RWPE1 (cell line): ENCODE data around the gene CPLANE1.
A peak's percentile ranks its signal among the peaks of the same experiment; 100 is the strongest.
"Not testable (repeated sequence)": the region's sequence is repeated elsewhere in the genome, so short reads cannot be mapped to it uniquely, and the experiment has no call there.

Experiments used
- CTCF ChIA-PET: fragments of 350-600 bp; sonication (Branson Sonifier 250); formaldehyde crosslinking; extraction: SDS; loops from one replicate; lab custom pipeline; 2021; lab: Yijun Ruan, JAX
- POLR2A ChIA-PET: fragments of 400-600 bp; formaldehyde crosslinking; extraction: SDS; loops from one replicate; lab custom pipeline; 2020; ENCODE audit warnings: antibody characterized with exemption; ENCODE audit not compliant: low non-redundant PET; lab: Yijun Ruan, JAX
- DNase-seq: peaks from one replicate; pipeline ENCODE4 v3.0.0; 2012; ENCODE audit warnings: low spot score
- H3K27ac ChIP-seq: fragments of 450-650 bp; 2 replicates; pipeline ENCODE4 v1.5.1; 2017
- TF ChIP-seq, protein P1 (sequence below): fragments of 450-650 bp; conservative IDR thresholded peaks from 2 replicates; pipeline ENCODE4 v1.5.1; 2017; ENCODE audit warnings: low read depth, mild to moderate bottlenecking

Gene CPLANE1

DNA sequence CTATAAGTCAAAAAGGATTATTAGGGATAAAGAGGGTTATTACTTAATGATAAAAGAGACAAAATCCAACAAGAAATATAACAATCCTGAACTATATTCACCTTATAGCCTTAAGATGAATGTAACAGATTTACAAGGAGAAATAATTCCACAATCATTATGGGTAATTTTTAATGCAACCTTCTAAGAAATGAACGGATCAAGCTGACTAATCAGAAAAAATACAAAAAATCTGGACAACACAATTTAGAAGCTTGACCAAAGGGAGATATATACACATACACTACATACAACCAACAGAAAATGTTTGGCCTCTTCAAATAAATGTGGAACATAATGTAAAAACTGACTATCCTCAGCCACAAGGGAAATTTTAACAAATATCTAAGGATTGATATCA, 102.3 kb downstream of the CPLANE1 start:
- TF ChIP-seq, protein P1, sequence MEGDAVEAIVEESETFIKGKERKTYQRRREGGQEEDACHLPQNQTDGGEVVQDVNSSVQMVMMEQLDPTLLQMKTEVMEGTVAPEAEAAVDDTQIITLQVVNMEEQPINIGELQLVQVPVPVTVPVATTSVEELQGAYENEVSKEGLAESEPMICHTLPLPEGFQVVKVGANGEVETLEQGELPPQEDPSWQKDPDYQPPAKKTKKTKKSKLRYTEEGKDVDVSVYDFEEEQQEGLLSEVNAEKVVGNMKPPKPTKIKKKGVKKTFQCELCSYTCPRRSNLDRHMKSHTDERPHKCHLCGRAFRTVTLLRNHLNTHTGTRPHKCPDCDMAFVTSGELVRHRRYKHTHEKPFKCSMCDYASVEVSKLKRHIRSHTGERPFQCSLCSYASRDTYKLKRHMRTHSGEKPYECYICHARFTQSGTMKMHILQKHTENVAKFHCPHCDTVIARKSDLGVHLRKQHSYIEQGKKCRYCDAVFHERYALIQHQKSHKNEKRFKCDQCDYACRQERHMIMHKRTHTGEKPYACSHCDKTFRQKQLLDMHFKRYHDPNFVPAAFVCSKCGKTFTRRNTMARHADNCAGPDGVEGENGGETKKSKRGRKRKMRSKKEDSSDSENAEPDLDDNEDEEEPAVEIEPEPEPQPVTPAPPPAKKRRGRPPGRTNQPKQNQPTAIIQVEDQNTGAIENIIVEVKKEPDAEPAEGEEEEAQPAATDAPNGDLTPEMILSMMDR, result no peak
- ChIA-PET CTCF (interaction anchor here (0.6 kb wide), 2 partner anchors 34 to 450 kb away, joined by 3 to 4 read pairs; no protein-coding TSS in a partner anchor), POLR2A (no interaction called here)
- no peak for DNase-seq
- no peak overlapping the region for H3K27ac ChIP-seq

DNA sequence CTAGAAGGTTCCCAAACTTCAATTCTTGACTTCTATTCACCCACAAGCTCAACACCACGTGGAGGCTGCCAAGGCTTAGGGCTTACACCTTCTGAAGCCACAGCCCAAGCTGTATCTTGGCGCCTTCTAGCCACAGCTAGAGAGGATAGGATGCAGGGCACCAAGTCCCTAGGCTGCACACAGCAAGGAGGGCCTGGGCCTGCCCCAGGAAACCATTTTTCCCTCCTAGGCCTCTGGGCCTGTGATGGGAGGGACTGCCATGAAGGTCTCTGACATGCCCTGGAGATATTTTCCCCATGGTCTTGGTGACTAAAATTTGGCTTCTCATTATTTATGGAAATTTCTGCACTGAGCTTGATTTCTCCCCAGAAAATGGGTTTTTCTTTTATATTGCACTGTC, 112.5 kb downstream of the CPLANE1 start:
- TF ChIP-seq, protein P1, result no peak
- ChIA-PET CTCF (no interaction called here), POLR2A (no interaction called here)
- no peak for DNase-seq
- H3K27ac ChIP-seq, result no peak overlapping the region

DNA sequence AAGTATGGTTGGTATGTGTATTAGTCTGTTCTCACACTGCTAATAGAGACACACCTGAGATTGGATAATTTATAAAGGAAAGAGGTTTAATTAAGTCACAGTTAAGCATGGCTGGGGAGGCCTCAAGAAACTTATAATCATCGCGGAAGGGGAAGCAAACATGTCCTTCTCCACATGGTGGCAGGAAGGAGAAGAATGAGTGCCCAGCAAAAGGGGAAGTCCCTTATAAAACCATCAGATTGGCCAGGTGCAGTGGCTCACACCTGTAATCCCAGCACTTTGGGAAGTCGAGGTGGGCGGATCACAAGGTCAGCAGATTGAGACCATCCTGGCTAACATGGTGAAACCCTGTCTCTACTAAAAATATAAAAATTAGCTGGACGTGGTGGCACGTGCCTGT, 113.9 kb downstream of the CPLANE1 start:
- POLR2A ChIA-PET, CTCF ChIA-PET, DNase-seq, H3K27ac ChIP-seq: not testable (repeated sequence)

DNA sequence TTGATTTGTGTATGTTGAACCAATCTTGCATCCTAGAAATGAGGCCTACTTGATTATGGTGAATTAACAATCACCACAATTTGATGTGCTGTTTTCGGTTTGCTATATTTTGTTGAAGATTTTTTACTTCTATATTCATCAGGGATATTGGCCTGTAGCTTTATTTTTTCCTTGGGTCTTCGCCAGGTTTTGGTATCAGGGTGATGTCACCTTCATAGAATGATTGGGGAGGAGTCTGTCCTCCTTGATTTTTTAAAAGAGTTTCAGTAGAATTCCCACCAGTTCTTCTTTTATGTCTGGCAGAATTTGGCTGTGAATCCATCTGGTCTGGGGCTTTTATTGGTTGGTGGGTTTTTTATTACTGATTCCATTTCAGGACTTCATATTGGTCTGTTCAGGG, 115.2 kb downstream of the CPLANE1 start:
- CTCF ChIA-PET, result interaction anchor here (0.6 to 0.7 kb wide), 2 partner anchors 362 to 672 kb away, joined by 4 to 6 read pairs; no protein-coding TSS in a partner anchor
- peak; percentile 13 for DNase-seq
- TF ChIP-seq, protein P1, result no peak
- no peak overlapping the region for H3K27ac ChIP-seq
- POLR2A ChIA-PET, result no interaction called here

DNA sequence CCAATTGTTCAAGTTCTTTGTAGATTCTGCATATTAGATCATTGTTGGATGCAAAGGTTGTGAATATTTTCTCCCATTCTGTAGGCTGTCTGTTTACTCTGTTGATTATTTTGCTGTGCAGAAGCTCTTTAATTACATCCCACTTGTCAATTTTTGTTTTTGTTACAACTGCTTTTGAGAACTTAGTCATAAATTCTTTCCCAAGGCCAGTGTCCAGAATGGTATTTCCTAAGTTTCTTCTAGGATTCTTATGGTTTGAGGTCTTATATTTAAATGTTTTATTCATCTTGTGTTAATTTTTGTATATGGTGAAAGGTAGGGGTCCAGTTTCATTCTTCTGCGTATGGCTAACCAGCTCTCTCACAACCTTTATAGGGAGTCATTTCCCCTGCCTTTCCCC, 116.5 kb downstream of the CPLANE1 start:
- POLR2A ChIA-PET, result no interaction called here
- TF ChIP-seq, protein P1, result no peak
- H3K27ac ChIP-seq, result no peak overlapping the region
- DNase-seq, result no peak
- CTCF ChIA-PET, result no interaction called here

DNA sequence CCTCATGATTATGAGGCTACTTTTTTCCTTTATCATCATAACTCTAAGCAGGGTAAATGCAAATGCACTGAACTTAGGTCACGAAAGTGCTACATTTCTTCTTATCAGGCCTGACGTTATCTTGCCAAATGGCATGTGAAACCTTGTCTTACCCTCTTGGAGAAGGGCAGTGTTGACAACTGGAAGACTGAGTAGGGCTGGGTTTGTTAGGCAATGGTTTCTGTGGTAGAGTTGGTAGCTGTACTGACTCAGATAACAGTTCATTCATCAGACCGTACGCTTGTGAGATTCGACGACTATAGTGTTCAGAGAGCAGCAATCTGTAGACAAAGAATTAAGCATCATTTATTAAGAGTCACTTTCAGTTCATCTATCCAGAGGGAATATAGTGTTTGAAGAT, 127.7 kb downstream of the CPLANE1 start:
- ChIA-PET CTCF (no interaction called here), POLR2A (no interaction called here)
- H3K27ac ChIP-seq, result no peak overlapping the region
- TF ChIP-seq, protein P1, result no peak
- no peak for DNase-seq

DNA sequence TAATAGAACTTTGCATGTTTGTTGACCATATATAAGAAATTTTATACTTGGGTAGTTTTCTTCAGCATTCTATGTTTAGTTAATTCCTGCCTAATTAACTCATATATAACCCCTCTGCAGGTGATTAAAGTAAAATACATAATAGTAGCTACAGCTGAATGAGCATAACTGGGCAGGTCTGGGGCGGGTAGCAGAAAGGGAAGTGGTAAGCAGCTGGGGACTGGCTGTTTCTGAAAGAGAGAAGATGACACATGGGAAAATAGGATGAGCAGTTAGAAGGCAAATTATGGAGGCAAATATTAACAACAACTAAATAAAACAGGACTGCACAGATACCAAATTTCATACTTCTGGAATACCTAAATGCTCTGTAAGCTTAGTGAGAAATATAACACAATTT, 128.1 kb downstream of the CPLANE1 start:
- DNase-seq, result no peak
- TF ChIP-seq, protein P1, result no peak
- ChIA-PET CTCF (no interaction called here), POLR2A (no interaction called here)
- no peak overlapping the region for H3K27ac ChIP-seq
